Trophoblast cell (in vitro differentiated cells and primary cell): ENCODE data around the gene TMX1.

ENCODE experiments used
- DNase-seq, 2 donors: peaks; one replicate each; pipeline ENCODE4 v3.0.0-alpha.2; 2016
- H2AFZ ChIP-seq: 2 replicates; pipeline ENCODE4 v1.6.1; 2013; ENCODE audit warnings: low read length, moderate library complexity, mild to moderate bottlenecking; ENCODE audit not compliant: insufficient read depth, poor library complexity
- H2AK5ac ChIP-seq: 2 replicates; pipeline ENCODE4 v1.6.1; 2013; ENCODE audit warnings: mild to moderate bottlenecking, low read length
- H2BK120ac ChIP-seq: 2 replicates; pipeline ENCODE4 v1.6.1; 2013; ENCODE audit warnings: low read length, mild to moderate bottlenecking, moderate library complexity; ENCODE audit not compliant: insufficient read depth, poor library complexity
- H2BK12ac ChIP-seq: 2 replicates; pipeline ENCODE4 v1.6.1; 2013; ENCODE audit warnings: mild to moderate bottlenecking, low read length, moderate library complexity
- H2BK5ac ChIP-seq: 2 replicates; pipeline ENCODE4 v1.6.1; 2013; ENCODE audit warnings: low read length, low read depth, moderate library complexity, mild to moderate bottlenecking; ENCODE audit not compliant: poor library complexity
- H3K14ac ChIP-seq: 2 replicates; pipeline ENCODE4 v1.6.1; 2013; ENCODE audit warnings: mild to moderate bottlenecking, low read length
- H3K18ac ChIP-seq: 2 replicates; pipeline ENCODE4 v1.6.1; 2013; ENCODE audit warnings: mild to moderate bottlenecking, low read length
- H3K23ac ChIP-seq: 2 replicates; pipeline ENCODE4 v1.6.1; 2013; ENCODE audit warnings: low read length
- H3K27ac ChIP-seq: 2 replicates; pipeline ENCODE4 v1.5.1; 2013; ENCODE audit warnings: low read depth, mild to moderate bottlenecking, inconsistent platforms, low read length, moderate library complexity
- H3K27me3 ChIP-seq: 2 replicates; pipeline ENCODE4 v1.6.1; 2013; ENCODE audit warnings: inconsistent platforms, mild to moderate bottlenecking, low read length, moderate library complexity; ENCODE audit not compliant: insufficient read depth
- H3K36me3 ChIP-seq, 2 experiments: 1 replicate in 1 of 2; 2 replicates in 1 of 2; pipeline ENCODE4 v1.6.1; 2013; ENCODE audit warnings: low read length in 2 of 2, mild to moderate bottlenecking in 2 of 2, moderate library complexity in 1 of 2; ENCODE audit not compliant: insufficient read depth in 2 of 2, control insufficient read depth in 1 of 2
- H3K4ac ChIP-seq: 2 replicates; pipeline ENCODE4 v1.6.1; 2013; ENCODE audit warnings: low read depth, mild to moderate bottlenecking, low read length, moderate library complexity
- H3K4me1 ChIP-seq, 2 experiments: 1 replicate in 1 of 2; 2 replicates in 1 of 2; pipeline ENCODE4 v1.6.1; 2013; ENCODE audit warnings: low read length in 2 of 2, mild to moderate bottlenecking in 2 of 2, moderate library complexity in 1 of 2; ENCODE audit not compliant: insufficient read depth in 2 of 2, control insufficient read depth in 1 of 2
- H3K4me2 ChIP-seq: 2 replicates; pipeline ENCODE4 v1.6.1; 2013; ENCODE audit warnings: inconsistent platforms, mild to moderate bottlenecking, low read length, moderate library complexity
- H3K4me3 ChIP-seq: 2 replicates; pipeline ENCODE4 v1.5.1; 2013; ENCODE audit warnings: mild to moderate bottlenecking, low read depth, low read length, inconsistent platforms
- H3K79me1 ChIP-seq: one replicate; pipeline ENCODE4 v1.6.1; 2013; ENCODE audit warnings: low read length
- H3K79me2 ChIP-seq: 2 replicates; pipeline ENCODE4 v1.6.1; 2013; ENCODE audit warnings: low read length, mild to moderate bottlenecking; ENCODE audit not compliant: control insufficient read depth, insufficient read depth, poor library complexity
- H3K9ac ChIP-seq: 2 replicates; pipeline ENCODE4 v1.6.1; 2013; ENCODE audit warnings: mild to moderate bottlenecking, low read length
- H3K9me3 ChIP-seq: 2 replicates; pipeline ENCODE4 v1.6.1; 2013; ENCODE audit warnings: low read depth, mild to moderate bottlenecking, control low read depth, inconsistent platforms, low read length; ENCODE audit not compliant: insufficient read depth
- H4K12ac ChIP-seq: 2 replicates; pipeline ENCODE4 v1.6.1; 2013; ENCODE audit warnings: low read depth, mild to moderate bottlenecking, low read length, moderate library complexity
- H4K8ac ChIP-seq: 2 replicates; pipeline ENCODE4 v1.6.1; 2013; ENCODE audit warnings: low read depth, mild to moderate bottlenecking, low read length, moderate library complexity
- H4K91ac ChIP-seq: one replicate; pipeline ENCODE4 v1.6.1; 2013; ENCODE audit warnings: low read depth, mild to moderate bottlenecking, low read length, moderate library complexity
- WGBS: extraction: QIAGEN DNeasy Blood & Tissue Kit; methylation state at CpG from one replicate; pipeline ENCODE4 v1.1.7; 2013; ENCODE audit warnings: missing lambda C conversion rate; ENCODE audit not compliant: insufficient read length, insufficient coverage; ENCODE audit errors: extremely low coverage; 5-methylcytosine and 5-hydroxymethylcytosine counted together

TMX1 gene

DNA sequence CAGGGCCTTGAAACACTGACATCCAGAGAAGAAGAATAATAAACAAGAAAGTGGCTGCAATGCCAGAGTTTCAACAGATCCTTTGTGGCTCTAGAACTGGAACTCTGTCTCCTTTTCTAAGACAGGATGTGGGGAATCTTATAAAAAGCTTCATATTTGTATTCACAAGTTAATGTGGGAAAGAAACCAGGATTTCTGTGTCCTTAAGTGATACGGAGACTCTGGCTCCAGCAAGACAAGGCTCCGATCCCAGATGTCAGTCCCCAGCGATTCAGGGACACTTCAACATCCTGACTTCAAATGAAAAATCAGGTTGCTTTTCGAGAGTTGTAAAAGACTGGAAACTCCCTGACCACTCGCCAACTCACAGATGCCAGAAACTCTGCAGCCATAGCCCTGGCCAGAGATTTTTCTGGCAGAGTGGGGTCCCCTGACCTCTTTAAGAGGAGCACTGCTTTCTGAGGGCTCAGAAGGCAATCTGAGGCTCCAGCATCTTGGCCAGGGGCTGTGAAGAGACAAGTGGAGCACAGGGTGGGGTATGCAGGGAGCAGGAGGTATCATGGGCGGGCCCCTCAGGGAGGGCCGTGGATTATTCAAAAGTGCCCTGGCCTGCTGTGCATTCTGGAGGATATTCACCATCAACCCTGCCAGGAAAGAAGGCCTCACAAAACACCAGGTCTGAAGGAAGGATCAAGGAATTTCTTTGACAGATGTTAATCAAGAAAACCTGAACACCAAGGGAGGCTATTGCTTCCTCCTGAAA is 53.3 kb downstream of the TMX1 start:
- DNase-seq: no peak

DNA sequence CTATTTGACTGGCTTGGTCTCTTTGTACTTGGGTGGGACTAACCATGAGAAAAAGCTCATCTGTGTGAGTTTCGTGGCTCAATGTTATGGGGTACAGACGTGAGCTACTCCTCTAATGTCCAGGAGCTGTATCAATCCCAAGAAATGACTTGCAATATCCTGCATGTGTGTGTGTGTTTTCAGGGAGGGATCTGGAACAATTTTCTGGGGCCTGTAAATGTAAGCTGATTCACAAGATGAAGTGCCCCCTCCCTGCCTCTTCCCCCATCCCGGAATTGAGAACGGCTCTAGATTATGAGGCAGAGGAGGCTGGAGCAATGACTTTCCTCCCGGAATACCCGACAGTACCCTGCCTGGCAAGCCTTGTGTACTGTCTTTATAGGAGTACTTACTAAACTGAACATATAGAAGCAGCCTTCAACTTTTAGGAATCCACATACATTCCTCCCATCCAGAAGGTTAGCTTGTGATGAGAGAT is 53.9 kb downstream of the TMX1 start:
- H3K79me2 ChIP-seq: peaks cover 4% of the 10 kb centered on the region
- H2BK5ac ChIP-seq: peak overlapping the region; percentile 22
- H3K27me3 ChIP-seq: no peaks in the 10 kb centered on the region
- no peak overlapping the region for H3K4me2 ChIP-seq
- peaks cover 45% of the 10 kb centered on the region for H3K79me1 ChIP-seq
- no peak overlapping the region for H2AFZ ChIP-seq
- no peaks in the 10 kb centered on the region for H3K9me3 ChIP-seq
- peaks cover 13 to 20% of the 10 kb centered on the region in 2 experiments for H3K4me1 ChIP-seq
- peak overlapping the region; percentile 15 for H2AK5ac ChIP-seq
- no CpG with 5 or more reads among the region's 6 CpGs for WGBS
- H3K4me3 ChIP-seq: no peak overlapping the region
- H3K18ac ChIP-seq: peak overlapping the region; percentile 33
- peak overlapping the region; percentile 70 for H2BK12ac ChIP-seq
- H3K9ac ChIP-seq: no peak overlapping the region
- peak overlapping the region; percentile 53 for H4K91ac ChIP-seq
- H3K14ac ChIP-seq: peak overlapping the region; percentile 59
- H4K8ac ChIP-seq: no peak overlapping the region
- no peaks in the 10 kb centered on the region for H3K36me3 ChIP-seq
- no peak overlapping the region for H3K4ac ChIP-seq
- H3K23ac ChIP-seq: no peak overlapping the region
- DNase-seq: no peak
- H4K12ac ChIP-seq: no peak overlapping the region
- no peak overlapping the region for H3K27ac ChIP-seq
- peak overlapping the region; percentile 76 for H2BK120ac ChIP-seq

More for the DNA sequence above, 53.3 kb downstream of the TMX1 start:
- peak overlapping the region; percentile 70 for H2BK12ac ChIP-seq
- no CpG with 5 or more reads among the region's 7 CpGs for WGBS
- H2AK5ac ChIP-seq: peak overlapping the region; percentile 81
- peaks cover 9 to 18% of the 10 kb centered on the region in 2 experiments for H3K4me1 ChIP-seq
- peak overlapping the region; percentile 58 for H3K4ac ChIP-seq
- H3K27me3 ChIP-seq: no peaks in the 10 kb centered on the region
- H4K91ac ChIP-seq: peak overlapping the region; percentile 53
- peaks cover 39% of the 10 kb centered on the region for H3K79me1 ChIP-seq
- no peak overlapping the region for H3K23ac ChIP-seq
- H3K9me3 ChIP-seq: no peaks in the 10 kb centered on the region
- H3K4me2 ChIP-seq: no peak overlapping the region
- peak overlapping the region; percentile 76 for H2BK120ac ChIP-seq
- no peak overlapping the region for H3K27ac ChIP-seq
- H4K8ac ChIP-seq: peak overlapping the region; percentile 57
- peak overlapping the region; percentile 77 for H3K18ac ChIP-seq
- H3K36me3 ChIP-seq: no peaks in the 10 kb centered on the region
- H3K9ac ChIP-seq: no peak overlapping the region
- peak overlapping the region; percentile 56 for H2BK5ac ChIP-seq
- peaks cover 4% of the 10 kb centered on the region for H3K79me2 ChIP-seq
- no peak overlapping the region for H3K4me3 ChIP-seq
- H4K12ac ChIP-seq: no peak overlapping the region
- H2AFZ ChIP-seq: no peak overlapping the region
- peak overlapping the region; percentile 59 for H3K14ac ChIP-seq

DNA sequence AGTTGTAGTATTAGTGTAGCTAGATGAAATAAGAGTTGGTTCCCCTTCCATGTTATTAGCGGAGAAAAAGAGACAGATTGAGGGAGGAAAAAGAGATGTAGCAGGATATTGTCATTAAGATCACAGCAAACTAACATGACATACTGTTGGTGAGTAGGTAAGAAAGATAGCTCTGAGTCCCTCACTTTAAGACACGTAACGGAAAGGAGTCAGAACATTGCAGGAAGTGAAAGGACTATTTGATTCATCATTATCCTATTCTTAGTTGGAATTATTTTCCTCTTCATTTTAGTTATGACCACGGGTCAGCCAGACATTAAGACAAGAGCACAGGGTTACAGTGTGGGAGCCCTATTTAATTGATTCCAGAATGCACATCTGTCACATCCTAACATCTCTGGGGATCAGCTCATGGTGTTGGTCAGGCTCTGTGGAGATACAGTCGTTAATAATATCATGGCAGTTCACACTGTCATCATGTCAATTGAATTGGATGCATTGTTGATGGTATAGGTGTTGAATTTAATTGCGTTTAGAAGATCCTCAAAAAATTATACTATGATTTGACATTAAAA is 55.0 kb downstream of the TMX1 start:
- no CpG with 5 or more reads among the region's 6 CpGs for WGBS
- no peak overlapping the region for H2BK120ac ChIP-seq
- no peak overlapping the region for H3K27ac ChIP-seq
- no peak overlapping the region for H4K12ac ChIP-seq
- H2BK5ac ChIP-seq: no peak overlapping the region
- H3K4me1 ChIP-seq: peaks cover 13 to 20% of the 10 kb centered on the region in 2 experiments
- H3K4me2 ChIP-seq: no peak overlapping the region
- H3K4ac ChIP-seq: no peak overlapping the region
- no peak overlapping the region for H4K8ac ChIP-seq
- H3K36me3 ChIP-seq: no peaks in the 10 kb centered on the region
- H3K18ac ChIP-seq: no peak overlapping the region
- peaks cover 45% of the 10 kb centered on the region for H3K79me1 ChIP-seq
- no peak overlapping the region for H3K14ac ChIP-seq
- H3K23ac ChIP-seq: no peak overlapping the region
- H2BK12ac ChIP-seq: no peak overlapping the region
- H3K9ac ChIP-seq: no peak overlapping the region
- no peak overlapping the region for H2AFZ ChIP-seq
- no peak overlapping the region for H3K4me3 ChIP-seq
- peaks cover 4% of the 10 kb centered on the region for H3K79me2 ChIP-seq
- no peak overlapping the region for H4K91ac ChIP-seq
- no peaks in the 10 kb centered on the region for H3K27me3 ChIP-seq
- H3K9me3 ChIP-seq: no peaks in the 10 kb centered on the region
- DNase-seq: no peak
- no peak overlapping the region for H2AK5ac ChIP-seq

DNA sequence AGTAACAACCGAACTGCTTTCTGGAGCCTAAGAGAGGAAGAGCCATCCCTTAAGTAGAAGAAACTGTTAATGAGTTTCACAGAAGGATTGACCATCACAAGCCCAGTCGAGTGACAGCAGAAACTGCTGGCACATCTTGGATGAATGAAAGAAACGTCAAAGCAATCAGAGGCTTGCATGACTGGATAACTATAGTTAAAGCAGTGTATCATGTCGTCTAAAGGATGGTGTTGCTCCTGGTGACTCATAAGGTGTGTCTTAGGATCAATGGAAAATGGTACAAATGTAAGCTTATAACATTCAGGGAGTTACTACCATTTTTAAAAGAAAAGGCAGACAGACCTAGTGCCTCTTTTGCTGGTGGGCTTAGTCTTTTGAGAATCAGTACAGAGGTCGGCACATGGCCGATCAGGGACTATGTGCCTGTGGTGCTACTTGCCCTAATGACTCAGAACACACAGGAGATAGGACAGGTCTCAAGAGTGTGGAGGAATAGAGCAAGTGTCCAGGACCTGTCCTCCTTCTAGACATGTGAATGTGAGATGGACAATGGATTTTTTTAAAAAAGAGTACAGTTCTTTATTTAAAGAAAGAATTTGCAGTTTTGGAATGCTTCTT is 55.7 kb downstream of the TMX1 start:
- H2BK12ac ChIP-seq: peak overlapping the region; percentile 94
- DNase-seq: no peak
- H3K14ac ChIP-seq: peak overlapping the region; percentile 85
- no peaks in the 10 kb centered on the region for H3K9me3 ChIP-seq
- peak overlapping the region; percentile 12 for H3K4ac ChIP-seq
- H3K4me3 ChIP-seq: no peak overlapping the region
- H3K36me3 ChIP-seq: no peaks in the 10 kb centered on the region
- H3K4me2 ChIP-seq: no peak overlapping the region
- H4K91ac ChIP-seq: peak overlapping the region; percentile 96
- H2BK5ac ChIP-seq: peak overlapping the region; percentile 95
- H3K27ac ChIP-seq: peak overlapping the region; percentile 45
- H4K8ac ChIP-seq: peak overlapping the region; percentile 22
- H3K18ac ChIP-seq: no peak overlapping the region
- no peak overlapping the region for H2AK5ac ChIP-seq
- no peaks in the 10 kb centered on the region for H3K27me3 ChIP-seq
- H2AFZ ChIP-seq: no peak overlapping the region
- peaks cover 4% of the 10 kb centered on the region for H3K79me2 ChIP-seq
- no peak overlapping the region for H3K9ac ChIP-seq
- no peak overlapping the region for H3K23ac ChIP-seq
- no CpG with 5 or more reads among the region's 6 CpGs for WGBS
- peak overlapping the region; percentile 85 for H2BK120ac ChIP-seq
- H4K12ac ChIP-seq: no peak overlapping the region
- peaks cover 13 to 20% of the 10 kb centered on the region in 2 experiments for H3K4me1 ChIP-seq
- peaks cover 49% of the 10 kb centered on the region for H3K79me1 ChIP-seq
